HG02973 (cell line): ENCODE results near the gene MBP.

Experiments
- ATAC-seq: cut with Tn5 transposase; IDR thresholded peaks from one replicate; pipeline ENCODE4 v1.9.1; 2021; ENCODE audit warnings: moderate library complexity; ENCODE audit not compliant: unreplicated experiment

MBP gene

GRCh38 chr18:77103187-77103850, 29.3 kb downstream of the MBP start:
- no peak for ATAC-seq

DNA sequence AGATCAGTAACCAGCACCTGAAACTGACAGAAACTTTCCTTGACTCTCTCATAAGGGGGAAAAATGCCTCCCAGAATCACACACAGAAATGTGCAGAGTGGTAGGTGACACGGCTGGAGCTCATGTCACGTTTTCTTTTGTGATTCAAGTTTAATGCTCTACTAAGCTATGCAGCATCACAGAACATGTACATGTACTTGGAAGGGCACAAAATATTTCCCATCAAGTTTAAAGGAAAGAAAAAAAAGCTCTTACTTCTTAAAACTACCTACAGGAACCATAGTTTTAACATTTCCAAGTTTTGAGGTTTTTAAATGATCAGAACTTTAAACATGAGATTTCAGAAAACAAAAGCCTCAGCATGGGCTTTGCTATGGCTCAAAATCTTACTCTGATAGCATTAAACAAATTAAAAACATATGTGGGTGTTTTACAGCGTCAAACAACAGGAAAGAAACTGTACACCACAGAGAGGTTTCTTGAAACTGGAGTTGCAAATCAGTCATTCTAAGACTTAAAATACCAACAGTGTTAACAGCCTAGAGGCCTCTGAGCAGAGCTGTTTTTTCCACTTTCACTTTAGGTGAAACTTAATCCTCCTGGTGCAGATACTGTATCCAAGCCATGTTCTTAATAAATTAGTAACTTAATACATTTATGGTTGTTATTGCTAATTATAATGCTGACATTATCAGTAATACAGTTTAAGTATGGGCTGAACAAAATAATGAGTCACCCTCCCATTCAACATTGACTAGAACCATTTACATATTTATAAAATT, 30.1 kb downstream of the MBP start:
- ATAC-seq, result peak; percentile 79

DNA sequence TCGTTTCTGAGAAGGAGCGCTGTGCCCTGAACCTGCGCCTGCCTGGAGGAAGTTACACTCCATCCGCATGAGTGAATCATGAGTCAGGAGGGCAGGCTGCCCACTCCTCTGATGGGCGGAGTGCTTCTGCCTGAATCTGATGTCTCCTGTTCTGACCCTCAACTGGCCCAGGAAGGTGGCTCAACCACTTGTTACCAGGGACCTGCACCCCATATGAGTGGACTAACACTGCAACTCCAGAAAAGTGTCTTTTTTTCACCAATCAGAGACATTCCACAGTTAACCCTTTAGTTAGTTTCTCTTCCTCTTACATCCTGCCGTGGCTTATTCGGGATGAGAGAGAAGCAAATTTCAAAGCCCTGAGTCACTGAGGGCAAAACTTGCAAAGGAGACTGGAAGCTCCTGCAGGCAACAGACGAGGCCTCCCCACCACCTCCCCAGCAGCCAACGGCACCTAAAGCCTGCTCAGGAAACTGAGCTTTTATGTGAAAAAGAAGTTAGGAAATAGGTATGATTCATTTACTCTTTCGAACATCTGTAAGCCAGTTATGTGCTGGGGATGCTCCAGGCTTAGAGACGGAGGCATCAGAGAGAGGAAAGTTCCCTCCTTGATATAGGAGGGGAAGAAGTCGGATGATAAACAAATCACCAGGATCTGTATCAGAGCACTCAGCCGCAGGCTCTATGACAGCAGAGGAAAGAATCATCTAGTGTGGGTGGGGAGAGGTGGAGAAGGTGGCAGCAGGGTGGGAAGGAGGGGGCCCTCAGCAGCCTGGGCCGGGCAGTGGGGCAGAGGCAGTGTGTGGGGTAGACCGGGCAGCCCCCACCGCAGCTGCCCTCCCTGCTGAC, 30.9 kb downstream of the MBP start:
- peak; percentile 20 for ATAC-seq

DNA sequence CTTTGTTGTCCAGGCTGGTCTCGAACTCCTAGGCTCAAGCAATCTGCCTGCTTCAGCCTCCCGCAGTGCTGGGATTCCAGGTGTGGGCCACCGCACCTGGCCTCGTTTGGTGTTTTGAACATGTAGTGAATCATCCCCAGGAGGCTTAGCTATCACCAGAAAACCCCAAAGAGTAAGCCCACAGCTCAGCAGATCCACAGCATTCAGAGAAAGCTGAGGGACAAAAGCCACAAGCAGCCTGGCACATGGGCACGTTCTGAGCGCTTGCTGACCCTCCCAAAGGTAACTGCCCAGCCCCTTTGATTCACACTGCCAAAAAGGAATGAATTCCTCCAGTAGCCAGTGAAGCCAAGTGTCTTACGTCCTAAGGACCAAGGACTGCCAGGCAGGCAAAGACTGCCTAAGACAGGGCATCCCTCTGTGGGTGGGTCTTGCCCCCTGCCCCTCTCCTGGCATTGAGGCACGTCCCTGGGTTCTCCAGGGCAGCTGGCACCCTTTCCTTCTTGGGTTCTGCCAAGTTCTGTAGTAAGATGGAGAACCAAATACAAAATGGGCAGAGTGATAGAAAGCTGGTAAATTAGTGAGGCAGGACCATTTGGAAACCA, 31.7 kb downstream of the MBP start:
- ATAC-seq, result no peak

DNA sequence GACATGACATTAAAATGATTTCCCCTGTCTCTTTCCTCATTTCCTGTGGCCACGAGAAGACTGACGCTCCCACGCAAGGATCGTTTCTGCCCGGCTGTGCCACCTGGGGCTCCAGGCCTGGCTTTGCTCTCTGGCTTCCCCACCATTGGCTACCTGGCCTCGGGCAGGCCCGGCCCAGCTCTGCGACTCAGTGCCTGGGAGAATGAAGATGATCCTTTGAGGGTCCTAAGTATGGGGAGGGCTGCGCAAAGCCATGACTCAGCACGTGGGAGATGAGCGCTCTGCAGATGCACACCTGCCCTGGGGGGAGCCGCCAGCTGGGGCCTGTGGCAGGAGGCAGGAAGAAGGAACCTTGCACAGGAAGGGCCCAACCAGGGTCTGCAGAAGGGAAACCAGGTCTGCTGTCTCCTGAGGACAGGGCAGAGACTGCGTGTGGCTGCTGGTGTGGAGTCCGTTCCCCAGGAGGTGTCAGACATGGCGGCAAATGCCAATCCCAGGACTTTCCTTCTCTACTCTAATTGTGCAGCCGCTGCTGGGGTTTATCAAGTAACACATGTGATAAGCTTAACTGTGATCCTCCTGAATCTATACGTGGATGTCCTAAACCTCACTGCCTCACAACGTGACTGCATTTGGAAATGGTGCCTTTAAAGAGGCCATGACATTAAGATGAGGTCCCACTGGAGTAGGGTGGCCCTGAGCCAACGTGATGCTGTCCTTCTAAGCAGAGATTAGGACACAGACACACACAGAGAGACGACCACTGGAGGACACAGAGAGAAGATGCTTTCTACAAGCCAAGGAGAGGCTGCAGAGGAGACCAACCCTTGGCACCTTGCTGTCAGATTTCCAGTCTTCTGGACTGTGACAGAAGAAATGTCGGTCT, 32.9 kb downstream of the MBP start:
- ATAC-seq, result no peak

DNA sequence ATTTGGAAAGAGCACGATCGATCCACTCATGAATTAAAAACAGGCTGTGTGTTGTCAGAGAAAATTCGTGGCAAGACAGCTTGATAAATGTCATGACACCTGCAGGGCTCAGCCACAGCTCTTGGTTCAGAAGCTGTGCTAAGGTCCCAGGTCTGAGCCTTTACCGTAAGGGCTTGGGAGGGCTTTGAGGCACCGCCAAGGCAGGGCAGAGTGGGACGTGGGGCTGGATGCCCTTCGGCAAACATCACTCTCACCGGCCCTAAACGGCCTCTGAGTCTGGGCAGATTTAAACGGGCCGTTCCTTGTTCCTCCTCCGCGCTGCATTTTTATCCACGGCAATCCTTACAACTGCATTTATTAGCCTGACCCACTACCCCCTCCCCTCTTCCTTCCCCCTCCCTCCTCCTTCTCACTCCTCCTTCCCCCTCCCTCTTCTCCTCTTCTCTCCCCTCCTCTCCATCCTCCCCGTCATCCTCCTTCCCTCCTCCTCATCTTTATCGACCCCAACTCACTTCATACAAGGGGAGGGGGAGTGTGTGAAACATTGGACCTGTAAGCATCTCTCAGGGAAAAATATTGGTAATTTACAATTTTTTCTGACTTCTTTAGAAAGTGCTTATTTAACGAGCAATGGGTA, 33.9 kb downstream of the MBP start:
- ATAC-seq, result no peak

- no peak for ATAC-seq
Observed at GRCh38 chr18:77098029-77098428, 34.6 kb downstream of the MBP start.

DNA sequence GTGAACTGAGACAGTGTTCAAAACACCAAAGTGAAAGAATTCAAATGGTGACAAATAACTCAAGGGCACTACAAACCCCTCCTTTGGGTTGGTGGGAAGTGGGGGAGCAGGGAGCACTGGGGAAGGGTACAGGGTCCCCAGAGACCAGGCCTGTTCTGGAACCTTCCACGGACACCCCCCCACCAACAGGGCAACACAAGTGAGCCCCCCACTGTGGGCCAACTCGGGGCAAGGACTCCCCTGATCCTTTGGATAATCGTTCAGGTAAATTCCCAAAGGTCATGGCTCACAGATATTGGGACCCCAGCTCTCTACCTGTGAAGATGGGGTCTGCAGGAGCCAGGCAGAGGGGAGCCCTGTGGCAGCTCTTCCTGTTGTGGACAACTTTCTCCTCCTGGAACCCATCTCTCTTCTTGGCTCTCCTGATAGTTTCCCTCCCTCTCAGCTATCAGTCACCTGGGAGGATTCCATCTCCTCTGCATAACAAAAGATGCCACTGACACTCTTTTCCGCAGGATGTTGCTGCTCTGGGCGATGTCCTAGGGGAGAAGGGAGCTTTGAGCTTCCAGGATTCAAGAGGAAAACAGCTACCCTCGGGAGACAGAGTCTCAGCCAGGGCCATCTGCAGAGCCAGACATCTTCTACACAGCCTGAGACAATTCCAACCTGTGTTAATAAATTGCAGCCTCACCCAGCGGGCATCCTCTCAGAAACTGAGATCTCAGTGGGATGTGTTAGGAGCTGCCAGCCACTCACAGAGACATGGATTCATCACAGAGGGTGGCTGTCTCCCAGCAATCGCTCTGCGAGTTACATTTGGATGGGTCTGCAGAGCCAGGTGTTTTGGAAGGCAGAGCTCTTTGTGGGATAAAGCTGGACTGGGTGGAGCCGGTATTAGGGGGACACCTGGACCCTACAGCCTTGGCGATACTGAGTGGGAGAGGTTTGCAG, 35.4 kb downstream of the MBP start:
- ATAC-seq, result no peak

DNA sequence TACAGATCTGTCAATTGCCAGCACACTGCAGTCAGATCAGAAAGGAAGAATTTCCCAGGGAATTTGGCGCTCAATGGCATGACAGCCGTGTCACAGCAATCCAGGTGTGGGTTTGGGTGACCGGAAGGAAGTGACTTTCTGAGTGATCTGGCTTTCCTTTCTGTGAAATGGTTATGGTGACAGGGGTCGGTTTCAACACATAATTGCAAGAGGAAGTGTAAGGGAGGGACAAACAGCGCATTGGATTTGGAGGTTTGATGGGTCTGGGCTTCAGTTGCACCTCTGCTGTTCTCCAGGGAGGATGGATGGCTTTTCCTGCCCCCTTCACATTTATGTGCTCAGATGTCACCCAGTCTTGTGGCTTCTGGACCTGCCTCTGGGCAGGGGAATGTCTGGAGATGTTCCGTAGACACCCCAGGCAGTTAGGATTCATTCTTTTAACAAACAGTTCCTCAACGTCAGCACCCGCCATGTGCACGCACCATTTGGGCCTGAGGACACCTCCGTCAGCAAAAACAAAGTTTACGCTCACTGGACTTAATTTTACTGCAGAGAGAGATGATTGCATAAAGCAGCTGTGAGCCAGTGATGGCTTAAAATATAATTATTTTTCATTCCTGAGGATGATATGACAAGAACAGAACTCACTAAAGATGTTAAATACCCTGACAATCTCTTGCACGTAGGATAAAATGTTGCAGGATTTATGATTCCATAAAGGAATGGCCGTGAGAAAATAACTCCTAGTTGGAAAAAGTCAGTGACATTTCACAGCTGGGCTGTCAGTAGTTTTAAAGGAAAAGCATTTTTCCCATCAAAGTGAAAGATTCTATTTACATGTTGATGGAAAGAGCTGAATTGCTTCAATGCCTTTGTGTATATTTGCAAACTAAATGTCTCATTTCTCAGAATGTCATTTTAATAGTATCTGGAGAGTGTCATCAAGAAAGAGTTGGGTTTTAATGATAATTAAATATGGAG, 36.9 kb downstream of the MBP start:
- no peak for ATAC-seq

- ATAC-seq, result no peak
Observed at GRCh38 chr18:77093586-77093985, 39.0 kb downstream of the MBP start.

- no peak for ATAC-seq
Observed at GRCh38 chr18:77093067-77093430, 39.5 kb downstream of the MBP start.

GRCh38 chr18:77092104-77093066, 40.2 kb downstream of the MBP start:
- no peak for ATAC-seq

GRCh38 chr18:77091366-77091765, 41.2 kb downstream of the MBP start:
- ATAC-seq, result no peak

GRCh38 chr18:77090546-77091174, 41.9 kb downstream of the MBP start:
- no peak for ATAC-seq

- ATAC-seq, result no peak
Observed at GRCh38 chr18:77089723-77090285, 42.8 kb downstream of the MBP start.
